Spleen (tissue), 11 donors: Measurements from ENCODE around the gene BNC1. TPM values are rescaled to one million over a fixed set of nuclear protein-coding genes. Genes with fewer than 3 reads are reported as not detected.

ENCODE experiments used
- DNase-seq: peaks from one replicate; pipeline ENCODE4 v3.0.0-alpha.2; 2020
- H3K27ac ChIP-seq, 8 donors: fragments of 200-600 bp; sonication (generic) in 7 of 8; 1 replicate in 4 of 8; 2 replicates in 4 of 8; pipeline versions ENCODE4 v1.5.0 to v1.8.0; 2016 to 2021; ENCODE audit warnings: inconsistent platforms in 4 of 8, mild to moderate bottlenecking in 4 of 8, moderate library complexity in 1 of 8
- H3K27me3 ChIP-seq, 7 donors: fragments of 200-600 bp; sonication (generic) in 6 of 7; replicated peaks in 1 of 7; 1 replicate in 4 of 7; 2 replicates in 3 of 7; pipeline versions ENCODE4 v1.5.0 to v1.8.0; 2016 to 2021; ENCODE audit warnings: inconsistent platforms in 3 of 7, mild to moderate bottlenecking in 1 of 7
- H3K36me3 ChIP-seq, 6 donors: fragments of 200-600 bp; sonication (generic) in 5 of 6; 1 replicate in 4 of 6; 2 replicates in 2 of 6; pipeline versions ENCODE4 v1.5.0 to v1.8.0; 2016 to 2021; ENCODE audit warnings: inconsistent platforms in 2 of 6
- H3K4me1 ChIP-seq, 6 donors: fragments of 200-600 bp; sonication (generic) in 5 of 6; 1 replicate in 3 of 6; 2 replicates in 3 of 6; pipeline versions ENCODE4 v1.5.0 to v1.8.0; 2016 to 2021; ENCODE audit warnings: inconsistent platforms in 3 of 6
- H3K4me3 ChIP-seq, 8 donors: fragments of 200-600 bp; sonication (generic) in 7 of 8; 1 replicate in 4 of 8; 2 replicates in 4 of 8; pipeline versions ENCODE4 v1.5.0 to v1.8.0; 2016 to 2021; ENCODE audit warnings: inconsistent platforms in 4 of 8, mild to moderate bottlenecking in 4 of 8, moderate library complexity in 2 of 8
- H3K9me3 ChIP-seq, 8 donors: fragments of 200-600 bp; sonication (generic) in 7 of 8; 1 replicate in 4 of 8; 2 replicates in 4 of 8; pipeline versions ENCODE4 v1.5.0 to v1.8.0; 2016 to 2021; ENCODE audit warnings: inconsistent platforms in 4 of 8
- POLR2A ChIP-seq, 3 donors: fragments of 450-650 bp; IDR thresholded peaks; one replicate each; pipeline ENCODE4 v1.5.1; 2017; ENCODE audit warnings: antibody characterized with exemption in 3 of 3, mild to moderate bottlenecking in 1 of 3
- POLR2AphosphoS5 ChIP-seq, 3 donors: sonication (generic); formaldehyde crosslinking; IDR thresholded peaks; one replicate each; pipeline ENCODE4 v1.5.1; 2017; ENCODE audit warnings: antibody characterized with exemption in 3 of 3
- WGBS, 5 donors: extraction: QIAGEN DNeasy Blood & Tissue Kit in 3 of 5; methylation state at CpG; one replicate each; pipeline versions ENCODE4 v1.1.5 to v1.1.7; 2013 to 2018; 5-methylcytosine and 5-hydroxymethylcytosine counted together
- intact Hi-C: fragments of 100-400 bp; cut with DNase I; formaldehyde crosslinking; loops from one replicate; pipeline ENCODE4 v1.15.0; 2023; ENCODE audit warnings: low total_unique reads
- polyA plus RNA-seq, 3 donors: library from polyadenylated mRNA; stranded (reverse); fragments of 200-250 nt; gene quantifications; one replicate each; pipeline ENCODE4 v1.2.1, GENCODE V29; 2013
- total RNA-seq, 7 donors: library from RNA; depleted of rRNA in 3 of 7; stranded (reverse); fragments of >200 nt in 3 of 7; fragmentation: NEBNext Ultra II Directional in 4 of 7; extraction: Animal tissue kit (Norgen Biotek cat#: 25700) in 4 of 7; gene quantifications; one replicate each; pipeline versions ENCODE4 v1.1.0 to v1.2.1, GENCODE V29; 2016 to 2021
- TF ChIP-seq, protein P1 (sequence below), 11 experiments: fragments of 200-600 bp in 7 of 11; fragments of 450-650 bp in 4 of 11; sonication (generic) in 4 of 11; IDR thresholded peaks in 8 of 11; conservative IDR thresholded peaks in 3 of 11; 1 replicate in 7 of 11; 2 replicates in 4 of 11; pipeline versions ENCODE4 v1.4.0 to v1.8.0; 2016 to 2021; ENCODE audit warnings: antibody characterized with exemption in 11 of 11, inconsistent platforms in 4 of 11, mild to moderate bottlenecking in 1 of 11
- donor health status: healthy with polysubstance abuse.
- donor health status: DM: no; HTN: no; CAD: no; lungs with moderate emphysema.
- donor health status: DM: no; HTN: no; CAD: no.
- donor health status: Bipolar disorder and iron deficiency.
- donor health status: healthy.
- donor health status: DM: no; HTN: no; CAD: no.
- donor health status: DM: yes; HTN: yes; CAD: no.

The BNC1 gene
- total and polyA plus RNA-seq, 10 donors: 0.02 to 0.41 (median 0.14) TPM; not detected in 2

- Histone ChIP-seq H3K9me3 (no peaks in the 10 kb centered on the region), H3K4me3 (peak within 1 kb of the TSS; percentile 66 to 90 (median 75)), H3K27ac (peak within 1 kb of the TSS; percentile 73 to 94 (median 91)), H3K27me3 (peaks cover 0 to 46% (median 23%) of the 10 kb centered on the region in 7 donors), H3K36me3 (no peaks in the 10 kb centered on the region), H3K4me1 (peaks cover 0 to 53% (median 21%) of the 10 kb centered on the region in 6 donors)
- TF ChIP-seq POLR2AphosphoS5 (IDR thresholded peaks at IDR 0.05) (peak in 2 of 3 donors; percentile 45 to 48), POLR2A (IDR thresholded peaks at IDR 0.05) (peak in 1 of 3 donors; percentile 7)
- TF ChIP-seq, protein P1, sequence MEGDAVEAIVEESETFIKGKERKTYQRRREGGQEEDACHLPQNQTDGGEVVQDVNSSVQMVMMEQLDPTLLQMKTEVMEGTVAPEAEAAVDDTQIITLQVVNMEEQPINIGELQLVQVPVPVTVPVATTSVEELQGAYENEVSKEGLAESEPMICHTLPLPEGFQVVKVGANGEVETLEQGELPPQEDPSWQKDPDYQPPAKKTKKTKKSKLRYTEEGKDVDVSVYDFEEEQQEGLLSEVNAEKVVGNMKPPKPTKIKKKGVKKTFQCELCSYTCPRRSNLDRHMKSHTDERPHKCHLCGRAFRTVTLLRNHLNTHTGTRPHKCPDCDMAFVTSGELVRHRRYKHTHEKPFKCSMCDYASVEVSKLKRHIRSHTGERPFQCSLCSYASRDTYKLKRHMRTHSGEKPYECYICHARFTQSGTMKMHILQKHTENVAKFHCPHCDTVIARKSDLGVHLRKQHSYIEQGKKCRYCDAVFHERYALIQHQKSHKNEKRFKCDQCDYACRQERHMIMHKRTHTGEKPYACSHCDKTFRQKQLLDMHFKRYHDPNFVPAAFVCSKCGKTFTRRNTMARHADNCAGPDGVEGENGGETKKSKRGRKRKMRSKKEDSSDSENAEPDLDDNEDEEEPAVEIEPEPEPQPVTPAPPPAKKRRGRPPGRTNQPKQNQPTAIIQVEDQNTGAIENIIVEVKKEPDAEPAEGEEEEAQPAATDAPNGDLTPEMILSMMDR (IDR thresholded peaks at IDR 0.05 in 8 of 11, conservative IDR thresholded peaks at IDR 0.05 in 3 of 11): no peak
- 0 to 5% (median 1%) methylated on average over 29 to 94 of the region's 94 CpGs for WGBS, 5 donors
- DNase-seq: peak; percentile 78
- intact Hi-C loops: no loop called here
These were observed 76.7 kb downstream of the BNC1 start, which contains the start of gene HDGFL3 for GRCh38 chr15:83207660-83208366. Gene HDGFL3 (minus strand): TSS chr15:83207823. CDS start chr15:83207414, 409 bp downstream.

DNA sequence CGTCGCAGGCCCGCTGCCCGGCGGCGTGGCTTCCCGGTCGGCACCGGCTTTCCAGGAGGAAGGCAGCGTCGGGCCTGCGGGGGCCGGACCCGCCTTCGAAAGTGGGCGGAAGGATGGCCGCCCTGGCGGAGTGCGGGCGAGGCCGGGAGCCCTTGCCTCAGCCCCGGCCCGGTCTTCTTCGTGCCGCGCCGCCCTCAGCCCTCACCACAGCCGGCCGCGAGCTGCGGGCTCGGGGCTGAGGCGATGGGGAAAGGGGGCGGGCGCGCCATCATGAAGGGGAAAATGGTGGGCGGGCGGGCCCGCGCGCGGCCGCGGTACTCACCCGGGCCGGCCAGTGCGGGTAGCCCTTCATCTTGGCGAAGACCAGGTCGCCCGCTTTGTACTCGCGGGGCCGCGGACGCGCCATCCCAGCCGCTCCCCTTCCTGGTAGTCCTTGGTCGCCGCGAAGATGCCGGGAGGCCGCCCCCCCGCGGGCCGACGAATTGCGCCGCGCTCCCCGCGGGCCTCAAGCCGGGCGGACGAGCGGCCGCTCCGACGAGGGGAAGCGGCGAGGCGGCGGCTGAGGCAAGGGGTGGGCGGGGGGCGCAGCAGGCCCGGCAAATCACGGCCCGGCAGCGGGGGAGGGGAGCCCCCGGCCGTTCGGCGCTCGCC is 77.3 kb downstream of the BNC1 start:
- intact Hi-C loops: no loop called here
- peak overlapping the region; percentile 66 to 90 (median 75) for H3K4me3 ChIP-seq
- H3K36me3 ChIP-seq: no peaks in the 10 kb centered on the region
- H3K4me1 ChIP-seq: peaks cover 0 to 54% (median 21%) of the 10 kb centered on the region in 6 donors
- WGBS, 5 donors: 0 to 1% (median 1%) methylated on average over 23 to 93 of the region's 93 CpGs
- H3K27ac ChIP-seq: peak overlapping the region; percentile 73 to 94 (median 91)
- TF ChIP-seq POLR2AphosphoS5 (IDR thresholded peaks at IDR 0.05): peak in 2 of 3 donors; percentile 54 to 65
- TF ChIP-seq, protein P1 (IDR thresholded peaks at IDR 0.05 in 8 of 11, conservative IDR thresholded peaks at IDR 0.05 in 3 of 11): no peak
- H3K27me3 ChIP-seq: peaks cover 0 to 46% (median 23%) of the 10 kb centered on the region in 7 donors
- DNase-seq: peak; percentile 81
- no peaks in the 10 kb centered on the region for H3K9me3 ChIP-seq

DNA sequence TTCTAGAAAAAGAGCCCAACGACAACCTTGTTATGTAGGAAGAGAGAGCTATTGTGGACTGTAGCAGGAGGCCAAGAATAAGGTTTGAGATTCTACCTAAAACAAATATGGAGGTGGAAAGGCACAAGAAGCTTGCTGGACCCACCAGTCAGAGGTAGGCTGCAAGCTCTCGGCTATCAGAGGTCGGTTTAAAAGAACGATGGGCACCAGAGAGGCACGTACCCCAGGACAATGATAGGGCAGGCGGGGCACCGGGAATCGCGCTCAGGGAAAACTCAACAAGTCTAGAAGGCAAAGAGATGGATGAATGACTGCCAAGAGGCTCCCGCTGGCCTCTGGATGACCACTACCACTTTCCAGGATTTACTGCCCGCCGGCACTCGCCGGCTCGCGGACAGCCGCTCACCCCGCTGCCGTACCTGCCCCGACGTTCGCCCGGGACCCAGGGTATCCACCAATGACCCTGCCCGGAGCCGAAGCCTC is 77.9 kb downstream of the BNC1 start:
- WGBS, 5 donors: 1 to 14% (median 5%) methylated on average over 24 to 25 of the region's 25 CpGs
- intact Hi-C loops: no loop called here
- H3K27ac ChIP-seq: peak overlapping the region; percentile 73 to 94 (median 91)
- H3K27me3 ChIP-seq: peaks cover 0 to 41% (median 23%) of the 10 kb centered on the region in 7 donors
- H3K4me1 ChIP-seq: peaks cover 0 to 60% (median 21%) of the 10 kb centered on the region in 6 donors
- DNase-seq: peak; percentile 82
- no peaks in the 10 kb centered on the region for H3K36me3 ChIP-seq
- H3K9me3 ChIP-seq: no peaks in the 10 kb centered on the region
- no peak for TF ChIP-seq POLR2AphosphoS5 (IDR thresholded peaks at IDR 0.05)
- TF ChIP-seq POLR2A (IDR thresholded peaks at IDR 0.05): no peak
- TF ChIP-seq, protein P1 (IDR thresholded peaks at IDR 0.05 in 8 of 11, conservative IDR thresholded peaks at IDR 0.05 in 3 of 11): no peak
- peak overlapping the region; percentile 66 to 90 (median 75) for H3K4me3 ChIP-seq

Other genes with a start within 250 kb of the BNC1 start
- gene BTBD1, start 217.4 kb downstream of the BNC1 start, total RNA-seq: 10 to 100 TPM; 39.2 to 70.8 (median 48.6) TPM
- 10 to 100 TPM; 14.9 to 22.0 (median 21.5) TPM for gene BTBD1, start 217.4 kb downstream of the BNC1 start, polyA plus RNA-seq
- gene TM6SF1, start 177.0 kb downstream of the BNC1 start, total RNA-seq: 10 to 100 TPM in 5 of 7 donors, 1 to 10 TPM in 2; 7.0 to 15.0 (median 12.2) TPM
- gene TM6SF1, start 177.0 kb downstream of the BNC1 start, polyA plus RNA-seq: 1 to 10 TPM; 4.5 to 5.9 (median 5.5) TPM
- 10 to 100 TPM; 16.8 to 35.1 (median 22.8) TPM for gene HDGFL3, start 76.8 kb downstream of the BNC1 start, total RNA-seq
- 1 to 10 TPM; 4.6 to 8.3 (median 5.0) TPM for gene HDGFL3, start 76.8 kb downstream of the BNC1 start, polyA plus RNA-seq
- gene SH3GL3, start 162.7 kb upstream of the BNC1 start, total RNA-seq: not detected
- under 1 TPM in 1 of 3 donors, not detected in 2; 0.06 TPM for gene SH3GL3, start 162.7 kb upstream of the BNC1 start, polyA plus RNA-seq